Type B pancreatic cell (in vitro differentiated cells): ENCODE data around the gene DLX5. TPM values are rescaled to one million over a fixed set of nuclear protein-coding genes. Genes with fewer than 3 reads are reported as not detected.
"Not testable (repeated sequence)": the region's sequence is repeated elsewhere in the genome, so short reads cannot be mapped to it uniquely, and the experiment has no call there.

Experiments
- DNase-seq: peaks from one replicate; pipeline ENCODE4 v3.0.0; 2021; ENCODE audit warnings: mixed read lengths; ENCODE audit not compliant: unreplicated experiment; ENCODE audit errors: extremely low spot score
- H3K27ac Mint-ChIP-seq: 2 replicates; pipeline ENCODE4 v1.8.0; 2021; ENCODE audit warnings: mild to moderate bottlenecking, mixed read lengths
- H3K27me3 Mint-ChIP-seq: 2 replicates; pipeline ENCODE4 v1.8.0; 2021; ENCODE audit warnings: mixed read lengths
- H3K36me3 Mint-ChIP-seq: 2 replicates; pipeline ENCODE4 v1.8.0; 2021; ENCODE audit warnings: mixed read lengths
- H3K4me1 Mint-ChIP-seq: one replicate; pipeline ENCODE4 v1.8.0; 2021; ENCODE audit warnings: mixed read lengths; ENCODE audit not compliant: unreplicated experiment
- H3K4me3 Mint-ChIP-seq: 2 replicates; pipeline ENCODE4 v1.8.0; 2021; ENCODE audit warnings: mild to moderate bottlenecking, mixed read lengths
- H3K9me3 Mint-ChIP-seq: 2 replicates; pipeline ENCODE4 v1.8.0; 2021; ENCODE audit warnings: mixed read lengths
- long read RNA-seq: library from polyadenylated mRNA; unstranded; transcript quantifications from one replicate; pipeline ENCODE4 v2.0.0, GENCODE V29; 2020
- total RNA-seq: library from RNA; stranded (reverse); gene quantifications from 2 replicates; pipeline ENCODE4 v1.2.1, GENCODE V29; 2021; ENCODE audit warnings: low replicate concordance
- TF ChIP-seq, protein P1 (sequence below): fragments of 200-600 bp; sonication (generic); conservative IDR thresholded peaks from 2 replicates; pipeline ENCODE4 v1.5.0; 2021; ENCODE audit warnings: antibody characterized with exemption, mild to moderate bottlenecking

Gene DLX5
- 21.0 and 37.9 TPM in 2 replicates for total RNA-seq
- long read RNA-seq, transcript DLX5-201 (3 exons, 1,422 nt) = major isoform, 17 of 19 reads
- long read RNA-seq, partial matches to known transcripts = 0 of 19 reads
- long read RNA-seq, other reads (novel, unspliced or antisense) = 1 of 19 reads

DNA sequence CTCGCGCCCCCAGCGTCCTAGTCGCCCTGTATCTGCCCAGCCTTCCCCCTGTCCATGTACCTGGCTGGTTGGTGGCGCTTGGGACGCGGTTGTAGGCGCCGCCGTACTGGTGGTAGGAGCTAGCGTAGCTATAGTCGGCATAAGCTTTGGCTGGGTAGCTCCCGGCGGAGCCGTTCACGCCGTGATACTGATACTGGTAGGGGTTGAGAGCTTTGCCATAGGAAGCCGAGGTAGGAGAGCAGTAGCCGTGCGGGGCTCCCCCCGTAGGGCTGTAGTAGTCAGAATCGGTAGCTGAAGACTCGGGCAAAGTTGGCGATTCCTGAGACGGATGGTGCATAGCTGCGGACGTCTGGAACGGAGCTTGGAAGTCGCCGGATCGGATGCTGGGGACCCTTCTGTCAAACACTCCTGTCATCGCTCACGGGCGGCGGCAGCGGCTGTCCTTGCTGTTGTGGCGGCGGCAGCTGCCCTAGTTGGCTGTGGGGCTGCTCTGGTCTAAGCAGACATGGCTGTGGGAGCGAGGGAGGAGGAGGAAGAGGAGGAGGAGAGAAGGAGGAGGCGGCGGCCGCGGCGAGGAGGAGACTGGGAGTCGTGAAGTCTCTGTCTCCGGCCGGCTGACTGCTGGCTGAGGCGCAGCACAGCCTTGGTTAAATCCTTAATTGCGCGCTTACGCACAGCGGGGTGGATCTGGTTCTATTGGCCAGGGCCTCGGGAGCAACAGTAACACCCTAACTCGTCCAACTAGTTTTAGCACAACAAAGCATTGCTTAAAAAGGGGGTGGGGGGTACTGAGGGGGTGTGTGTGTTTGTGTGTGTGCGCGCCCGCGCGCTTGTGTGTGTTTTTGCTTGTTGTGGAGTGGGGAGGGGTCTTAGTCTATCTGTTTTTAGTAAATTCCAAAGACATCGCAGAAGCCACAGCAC is at the start of gene DLX5:
DLX5 (minus strand) TSS at position 623 of the 921 bp plus-strand sequence; CDS start at position 415, 208 bp downstream.
- Mint-ChIP-seq H3K27me3 (peaks cover 87% of the 10 kb centered on the region), H3K9me3 (no peaks in the 10 kb centered on the region), H3K27ac (peak within 1 kb of the TSS; percentile 91), H3K36me3 (peaks cover 25% of the 10 kb centered on the region), H3K4me3 (peak within 1 kb of the TSS; percentile 99), H3K4me1 (peaks cover 37% of the 10 kb centered on the region)
- no peak for DNase-seq
- TF ChIP-seq, protein P1, sequence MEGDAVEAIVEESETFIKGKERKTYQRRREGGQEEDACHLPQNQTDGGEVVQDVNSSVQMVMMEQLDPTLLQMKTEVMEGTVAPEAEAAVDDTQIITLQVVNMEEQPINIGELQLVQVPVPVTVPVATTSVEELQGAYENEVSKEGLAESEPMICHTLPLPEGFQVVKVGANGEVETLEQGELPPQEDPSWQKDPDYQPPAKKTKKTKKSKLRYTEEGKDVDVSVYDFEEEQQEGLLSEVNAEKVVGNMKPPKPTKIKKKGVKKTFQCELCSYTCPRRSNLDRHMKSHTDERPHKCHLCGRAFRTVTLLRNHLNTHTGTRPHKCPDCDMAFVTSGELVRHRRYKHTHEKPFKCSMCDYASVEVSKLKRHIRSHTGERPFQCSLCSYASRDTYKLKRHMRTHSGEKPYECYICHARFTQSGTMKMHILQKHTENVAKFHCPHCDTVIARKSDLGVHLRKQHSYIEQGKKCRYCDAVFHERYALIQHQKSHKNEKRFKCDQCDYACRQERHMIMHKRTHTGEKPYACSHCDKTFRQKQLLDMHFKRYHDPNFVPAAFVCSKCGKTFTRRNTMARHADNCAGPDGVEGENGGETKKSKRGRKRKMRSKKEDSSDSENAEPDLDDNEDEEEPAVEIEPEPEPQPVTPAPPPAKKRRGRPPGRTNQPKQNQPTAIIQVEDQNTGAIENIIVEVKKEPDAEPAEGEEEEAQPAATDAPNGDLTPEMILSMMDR = no peak

DNA sequence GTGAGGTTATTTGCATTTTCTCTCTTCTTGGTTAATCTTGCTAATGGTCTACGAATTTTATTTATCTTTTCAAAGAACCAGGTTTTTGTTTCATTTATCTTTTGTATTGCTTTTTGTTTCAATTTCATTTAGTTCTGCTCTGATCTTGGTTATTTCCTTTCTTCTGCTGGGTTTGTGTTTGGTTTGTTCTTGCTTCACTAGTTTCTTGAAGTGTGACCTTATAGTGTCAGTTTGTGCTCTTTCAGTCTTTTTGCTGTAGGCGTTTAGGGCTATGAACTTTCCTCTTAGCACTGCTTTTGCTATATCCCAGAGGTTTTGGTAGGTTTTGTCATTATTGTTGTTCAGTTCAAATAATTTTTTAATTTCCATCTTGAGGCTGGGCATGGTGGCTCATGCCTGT is 47.4 kb upstream of the DLX5 start:
- DNase-seq, H3K27ac Mint-ChIP-seq, H3K9me3 Mint-ChIP-seq, H3K4me1 Mint-ChIP-seq, H3K4me3 Mint-ChIP-seq, H3K36me3 Mint-ChIP-seq: not testable (repeated sequence)
- H3K27me3 Mint-ChIP-seq = peaks cover 10% of the 10 kb centered on the region

DNA sequence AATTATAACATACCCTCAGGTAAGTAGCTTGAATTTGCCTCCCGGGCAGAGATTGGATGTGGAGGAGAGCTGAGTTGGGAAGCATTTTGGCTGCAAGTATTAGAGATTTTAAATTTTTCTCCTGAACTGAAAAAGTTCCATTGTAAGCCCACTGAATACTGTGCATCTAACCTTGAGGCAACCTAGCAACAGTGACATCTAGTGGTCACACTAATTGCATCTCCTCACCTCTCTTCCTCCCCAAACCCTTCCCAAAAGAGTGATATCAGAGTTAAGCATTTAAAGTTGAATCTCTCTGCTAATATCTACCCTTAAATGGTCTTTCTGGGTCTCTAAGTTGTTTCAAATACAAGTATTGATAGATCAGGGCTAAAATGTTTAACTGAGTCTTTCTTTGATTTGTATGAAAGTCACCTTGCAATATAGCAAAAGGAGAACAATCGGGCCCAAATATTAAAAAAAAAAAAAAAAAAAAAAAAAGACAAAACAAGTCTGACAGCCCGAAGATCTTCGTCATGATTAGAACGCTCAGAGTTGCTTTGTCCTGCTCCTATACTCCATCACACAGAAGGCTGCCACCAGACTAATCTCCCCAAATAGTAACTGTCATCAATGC is 40.4 kb upstream of the DLX5 start:
- TF ChIP-seq, protein P1 = peak; percentile 85
- no peak for DNase-seq
- Mint-ChIP-seq H3K4me1 (no peaks in the 10 kb centered on the region), H3K36me3 (no peaks in the 10 kb centered on the region), H3K9me3 (no peaks in the 10 kb centered on the region), H3K27ac (no peak overlapping the region), H3K4me3 (no peak overlapping the region), H3K27me3 (no peaks in the 10 kb centered on the region)

DNA sequence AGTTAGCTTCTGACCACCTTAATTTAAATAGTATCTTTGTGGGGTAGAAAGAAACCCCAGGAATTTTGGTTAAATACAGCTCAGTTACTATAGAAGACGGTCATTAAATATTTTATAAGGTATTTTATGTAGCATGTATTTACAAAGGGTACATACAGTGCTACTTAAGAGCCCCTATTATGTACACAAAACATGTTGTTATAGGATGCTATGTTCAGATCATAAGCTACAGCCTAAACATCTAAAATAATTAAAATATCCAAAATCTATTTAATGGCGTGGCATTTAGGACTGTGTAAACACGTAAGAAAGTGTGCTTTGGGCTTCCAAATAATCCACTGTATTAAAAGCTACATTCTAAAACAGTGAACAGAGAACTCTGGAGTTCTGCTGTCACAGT is 39.4 kb upstream of the DLX5 start:
- Mint-ChIP-seq H3K27ac (no peak overlapping the region), H3K9me3 (peaks cover 10% of the 10 kb centered on the region), H3K4me3 (no peak overlapping the region), H3K4me1 (no peaks in the 10 kb centered on the region), H3K27me3 (peaks cover 8% of the 10 kb centered on the region), H3K36me3 (no peaks in the 10 kb centered on the region)
- TF ChIP-seq, protein P1 = no peak
- DNase-seq = no peak

DNA sequence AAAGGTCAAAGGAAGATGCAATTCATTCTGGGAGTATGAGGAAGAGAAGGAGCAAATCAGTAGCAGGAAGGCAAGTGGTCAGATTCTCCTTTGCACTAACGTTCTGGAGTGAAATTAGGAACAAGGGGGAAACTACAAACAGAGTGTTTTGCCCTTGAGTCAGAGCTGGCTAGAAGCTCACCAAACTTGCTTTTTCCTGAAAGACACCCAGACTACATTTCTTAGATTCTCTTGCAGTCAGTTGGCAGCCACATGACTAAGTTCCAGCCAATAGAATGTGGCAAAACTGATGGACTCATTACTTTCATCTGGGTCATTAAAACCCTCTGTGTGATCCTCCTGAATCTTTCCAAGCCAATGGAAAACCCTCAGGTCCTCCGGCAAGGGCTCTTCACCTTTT is 18.6 kb upstream of the DLX5 start:
- TF ChIP-seq, protein P1 = no peak
- no peaks in the 10 kb centered on the region for H3K4me1 Mint-ChIP-seq
- no peak overlapping the region for H3K4me3 Mint-ChIP-seq
- peaks cover 22% of the 10 kb centered on the region for H3K27me3 Mint-ChIP-seq
- no peak overlapping the region for H3K27ac Mint-ChIP-seq
- no peak for DNase-seq
- no peaks in the 10 kb centered on the region for H3K36me3 Mint-ChIP-seq
- no peaks in the 10 kb centered on the region for H3K9me3 Mint-ChIP-seq
